GM06990 (cell line): Measurements from ENCODE around the gene CERS6.

Source experiments
- DNase-seq: peaks from one replicate; pipeline ENCODE4 v3.0.0-alpha.2; 2011; ENCODE audit not compliant: insufficient read length; ENCODE audit errors: extremely low read depth
- H3K27me3 ChIP-seq: replicated peaks from 2 replicates; pipeline ENCODE4 v1.6.0; 2011; ENCODE audit warnings: low read length; ENCODE audit not compliant: control insufficient read depth, insufficient read depth
- H3K36me3 ChIP-seq: 2 replicates; pipeline ENCODE4 v1.5.1; 2011; ENCODE audit warnings: low read length; ENCODE audit not compliant: control insufficient read depth, insufficient read depth
- H3K4me3 ChIP-seq: replicated peaks from 2 replicates; pipeline ENCODE4 v1.5.1; 2011; ENCODE audit warnings: low read depth, mild to moderate bottlenecking, control low read depth, low read length
- TF ChIP-seq, protein P1 (sequence below): IDR thresholded peaks from 2 replicates; pipeline ENCODE4 v1.5.1; 2011; ENCODE audit warnings: low read length, control low read depth, mild to moderate bottlenecking, inconsistent platforms; ENCODE audit not compliant: insufficient read depth, poor library complexity, severe bottlenecking

Gene CERS6

DNA sequence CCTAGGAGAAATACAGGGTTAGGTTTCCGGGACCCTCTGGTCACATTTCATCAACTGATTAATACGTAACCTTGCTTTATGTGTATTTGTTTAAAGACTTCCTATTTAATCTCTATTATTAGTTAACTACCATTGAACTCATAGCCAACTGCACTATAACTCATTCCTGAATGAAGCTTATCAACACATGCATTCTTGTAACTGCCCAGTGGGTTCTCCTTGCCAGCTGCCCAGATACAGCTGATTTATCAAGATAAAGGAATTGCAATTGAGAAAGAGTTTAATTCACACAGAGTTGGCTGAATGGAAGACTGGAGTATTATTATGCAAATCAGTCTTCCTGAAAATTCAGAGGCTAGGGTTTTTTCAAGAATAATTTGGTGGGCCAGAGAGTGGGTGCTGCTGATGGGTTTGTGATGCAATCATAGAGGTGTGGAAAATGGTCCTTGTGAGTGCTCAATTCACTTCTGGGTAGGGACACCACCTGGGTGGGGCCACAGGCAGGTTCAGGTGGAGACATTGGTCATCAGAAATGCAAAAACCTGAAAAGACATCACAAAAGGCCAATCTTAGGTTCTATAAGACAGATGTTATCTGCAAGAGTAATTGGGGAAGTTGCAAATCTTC lies 325.2 kb downstream of the CERS6 start:
- Histone ChIP-seq H3K27me3 (no peaks in the 10 kb centered on the region), H3K4me3 (no peak overlapping the region), H3K36me3 (no peaks in the 10 kb centered on the region)
- DNase-seq: no peak
- TF ChIP-seq, protein P1, sequence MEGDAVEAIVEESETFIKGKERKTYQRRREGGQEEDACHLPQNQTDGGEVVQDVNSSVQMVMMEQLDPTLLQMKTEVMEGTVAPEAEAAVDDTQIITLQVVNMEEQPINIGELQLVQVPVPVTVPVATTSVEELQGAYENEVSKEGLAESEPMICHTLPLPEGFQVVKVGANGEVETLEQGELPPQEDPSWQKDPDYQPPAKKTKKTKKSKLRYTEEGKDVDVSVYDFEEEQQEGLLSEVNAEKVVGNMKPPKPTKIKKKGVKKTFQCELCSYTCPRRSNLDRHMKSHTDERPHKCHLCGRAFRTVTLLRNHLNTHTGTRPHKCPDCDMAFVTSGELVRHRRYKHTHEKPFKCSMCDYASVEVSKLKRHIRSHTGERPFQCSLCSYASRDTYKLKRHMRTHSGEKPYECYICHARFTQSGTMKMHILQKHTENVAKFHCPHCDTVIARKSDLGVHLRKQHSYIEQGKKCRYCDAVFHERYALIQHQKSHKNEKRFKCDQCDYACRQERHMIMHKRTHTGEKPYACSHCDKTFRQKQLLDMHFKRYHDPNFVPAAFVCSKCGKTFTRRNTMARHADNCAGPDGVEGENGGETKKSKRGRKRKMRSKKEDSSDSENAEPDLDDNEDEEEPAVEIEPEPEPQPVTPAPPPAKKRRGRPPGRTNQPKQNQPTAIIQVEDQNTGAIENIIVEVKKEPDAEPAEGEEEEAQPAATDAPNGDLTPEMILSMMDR: no peak

DNA sequence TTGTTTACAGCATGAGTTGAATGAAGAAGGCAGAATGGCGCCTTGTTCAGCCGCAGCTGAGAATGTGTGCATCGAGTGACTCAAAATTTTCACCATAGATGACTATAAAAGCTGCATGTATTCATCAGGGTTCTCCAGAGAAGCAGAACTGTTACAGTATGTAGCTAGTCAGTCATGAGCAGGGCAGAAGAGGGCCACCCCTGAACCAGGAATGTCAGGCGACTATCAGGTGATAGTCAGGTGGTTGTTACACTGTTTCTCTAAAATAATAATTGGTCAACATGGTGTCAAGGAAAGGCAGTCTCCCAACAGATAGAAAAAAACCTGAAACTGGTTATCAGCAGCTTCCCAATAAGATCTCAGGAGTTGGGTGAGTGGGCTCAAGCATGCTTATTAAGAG lies 326.2 kb downstream of the CERS6 start:
- H3K4me3 ChIP-seq: no peak overlapping the region
- H3K36me3 ChIP-seq: no peaks in the 10 kb centered on the region
- no peak for DNase-seq
- H3K27me3 ChIP-seq: no peaks in the 10 kb centered on the region
- TF ChIP-seq, protein P1: no peak

DNA sequence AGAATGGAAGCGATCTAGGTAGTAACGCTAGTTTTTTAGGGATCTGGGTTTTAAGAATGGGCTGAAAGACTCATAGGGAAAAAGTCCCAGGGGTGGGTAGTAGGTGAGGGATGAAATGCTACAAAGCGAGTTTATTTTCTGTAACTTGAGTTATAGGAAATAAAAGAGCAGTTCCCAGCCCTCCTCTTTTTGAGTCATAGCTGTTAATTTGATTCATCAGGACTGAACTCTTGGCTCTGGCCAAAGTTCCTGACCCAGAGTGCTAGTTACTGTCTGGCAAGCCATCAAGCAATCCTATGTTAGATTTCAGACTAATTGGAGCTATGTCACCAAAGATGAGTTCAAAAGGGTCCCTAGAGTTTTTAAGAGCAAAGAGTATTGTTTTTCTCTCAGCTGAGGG lies 328.9 kb downstream of the CERS6 start:
- TF ChIP-seq, protein P1: no peak
- Histone ChIP-seq H3K4me3 (no peak overlapping the region), H3K27me3 (no peaks in the 10 kb centered on the region), H3K36me3 (no peaks in the 10 kb centered on the region)
- DNase-seq: no peak

DNA sequence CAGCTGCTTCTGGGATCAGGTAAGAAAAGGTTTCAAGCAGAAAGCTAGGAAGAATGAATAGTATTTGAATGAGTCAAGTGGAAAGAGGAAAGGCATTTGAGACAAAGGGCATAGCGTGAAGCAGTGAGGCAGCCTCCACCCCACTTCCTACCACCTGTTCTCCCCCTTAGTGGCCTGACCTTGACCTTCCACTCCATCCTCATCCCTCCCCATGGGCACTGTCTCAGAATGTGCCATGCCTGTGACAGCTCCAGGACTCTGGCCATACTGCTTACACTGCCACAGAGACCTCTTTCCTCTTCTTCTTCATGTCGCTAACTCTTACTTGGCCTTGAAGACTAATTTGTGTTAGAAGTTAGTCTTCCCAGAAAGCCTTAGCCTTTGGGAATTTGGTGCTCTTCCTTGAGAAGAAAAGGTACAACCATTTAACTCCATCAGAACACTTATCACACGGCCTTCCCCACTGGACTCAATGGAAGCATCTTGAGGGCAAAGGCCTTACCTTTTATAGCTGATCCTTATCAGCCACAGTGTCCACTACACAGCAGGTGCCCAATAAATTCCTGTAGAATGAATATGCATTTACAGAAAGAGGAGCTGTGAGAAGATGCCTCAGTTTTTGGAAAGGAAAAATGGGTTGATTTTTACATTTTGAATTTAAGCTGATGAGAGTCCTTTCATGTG lies 331.2 kb downstream of the CERS6 start:
- TF ChIP-seq, protein P1: no peak
- no peak overlapping the region for H3K4me3 ChIP-seq
- no peak for DNase-seq
- no peaks in the 10 kb centered on the region for H3K36me3 ChIP-seq
- no peaks in the 10 kb centered on the region for H3K27me3 ChIP-seq

DNA sequence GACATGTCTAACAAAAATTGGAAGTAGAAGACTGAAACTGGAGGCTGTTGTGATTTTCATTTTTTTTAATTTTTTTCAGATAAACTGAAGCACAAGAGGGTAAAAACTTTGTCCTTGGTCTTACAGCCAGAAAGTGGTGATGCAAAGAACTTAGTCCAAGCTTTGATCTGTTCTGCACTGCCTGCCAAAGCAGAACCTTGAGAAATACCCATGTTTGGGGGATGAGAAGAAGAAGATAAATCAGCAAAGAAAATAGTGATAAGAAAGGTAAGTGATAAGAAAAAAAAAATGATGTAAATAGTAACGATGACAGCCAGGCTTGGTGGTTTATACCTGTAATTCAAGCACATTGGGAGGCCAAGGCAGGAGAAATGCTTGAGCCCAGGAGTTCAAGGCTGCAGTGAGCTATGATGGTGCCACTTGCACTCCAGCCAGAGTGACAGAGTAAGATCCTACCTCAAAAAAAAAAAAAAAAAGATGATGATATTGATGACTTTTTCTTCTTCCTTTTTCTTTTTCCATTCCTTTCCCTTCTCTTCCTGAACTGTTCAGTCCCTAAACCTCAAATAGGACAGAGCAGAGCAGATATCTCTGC lies 331.8 kb downstream of the CERS6 start:
- H3K36me3 ChIP-seq: no peaks in the 10 kb centered on the region
- no peak overlapping the region for H3K4me3 ChIP-seq
- no peak for DNase-seq
- H3K27me3 ChIP-seq: no peaks in the 10 kb centered on the region
- TF ChIP-seq, protein P1: no peak

DNA sequence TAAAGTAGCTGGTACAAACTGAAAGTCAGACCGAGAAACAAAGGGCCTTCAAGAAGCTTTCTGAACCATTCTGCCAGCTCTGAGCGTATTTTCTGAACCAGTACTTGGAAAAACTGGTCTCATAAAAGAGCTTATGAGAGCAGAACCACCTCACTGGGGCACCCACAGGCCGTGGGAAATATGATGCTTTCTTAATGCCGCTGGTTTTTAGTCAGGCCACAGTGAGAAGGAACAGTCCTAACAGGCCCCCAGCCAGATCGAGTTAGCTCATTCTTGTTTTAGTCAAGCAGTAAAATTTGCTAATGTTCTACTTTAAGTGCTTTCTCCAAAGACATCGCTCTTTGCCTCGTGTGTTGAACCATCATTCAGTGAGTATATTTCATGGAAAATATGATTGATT lies 333.7 kb downstream of the CERS6 start:
- no peaks in the 10 kb centered on the region for H3K27me3 ChIP-seq
- no peak overlapping the region for H3K4me3 ChIP-seq
- TF ChIP-seq, protein P1: no peak
- no peak for DNase-seq
- H3K36me3 ChIP-seq: no peaks in the 10 kb centered on the region
